HL-60 (cell line): ENCODE data around the gene PRPS2.

ENCODE experiments used
- SPI1 ChIP-seq: IDR thresholded peaks from 2 replicates; pipeline ENCODE4 v1.6.1; 2012; ENCODE audit warnings: low read depth, mild to moderate bottlenecking, borderline replicate concordance
- TF ChIP-seq, protein P1 (sequence below): IDR thresholded peaks from 2 replicates; pipeline ENCODE4 v1.6.1; 2012; ENCODE audit warnings: low read depth; ENCODE audit not compliant: insufficient replicate concordance

DNA sequence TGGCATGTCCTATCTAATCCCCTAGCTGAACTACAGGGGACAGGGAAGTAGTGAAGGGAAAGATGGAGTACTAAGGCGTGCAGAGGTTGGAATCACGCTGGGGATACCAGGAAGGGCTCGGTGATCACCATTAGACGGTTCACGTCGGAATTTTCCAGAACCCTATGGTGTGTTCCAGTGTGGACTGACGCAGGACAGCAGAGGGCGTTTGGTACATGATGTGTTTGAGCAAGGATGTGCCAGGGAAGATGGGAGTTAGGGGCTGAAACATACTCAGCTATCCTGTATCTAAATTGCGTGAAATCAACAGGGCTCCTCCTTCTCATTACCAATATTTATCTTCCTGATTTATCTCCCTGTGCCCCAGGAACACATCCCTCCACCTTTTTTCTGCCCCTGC, 33.7 kb downstream of the PRPS2 start:
- TF ChIP-seq SPI1 = no peak
- TF ChIP-seq, protein P1, sequence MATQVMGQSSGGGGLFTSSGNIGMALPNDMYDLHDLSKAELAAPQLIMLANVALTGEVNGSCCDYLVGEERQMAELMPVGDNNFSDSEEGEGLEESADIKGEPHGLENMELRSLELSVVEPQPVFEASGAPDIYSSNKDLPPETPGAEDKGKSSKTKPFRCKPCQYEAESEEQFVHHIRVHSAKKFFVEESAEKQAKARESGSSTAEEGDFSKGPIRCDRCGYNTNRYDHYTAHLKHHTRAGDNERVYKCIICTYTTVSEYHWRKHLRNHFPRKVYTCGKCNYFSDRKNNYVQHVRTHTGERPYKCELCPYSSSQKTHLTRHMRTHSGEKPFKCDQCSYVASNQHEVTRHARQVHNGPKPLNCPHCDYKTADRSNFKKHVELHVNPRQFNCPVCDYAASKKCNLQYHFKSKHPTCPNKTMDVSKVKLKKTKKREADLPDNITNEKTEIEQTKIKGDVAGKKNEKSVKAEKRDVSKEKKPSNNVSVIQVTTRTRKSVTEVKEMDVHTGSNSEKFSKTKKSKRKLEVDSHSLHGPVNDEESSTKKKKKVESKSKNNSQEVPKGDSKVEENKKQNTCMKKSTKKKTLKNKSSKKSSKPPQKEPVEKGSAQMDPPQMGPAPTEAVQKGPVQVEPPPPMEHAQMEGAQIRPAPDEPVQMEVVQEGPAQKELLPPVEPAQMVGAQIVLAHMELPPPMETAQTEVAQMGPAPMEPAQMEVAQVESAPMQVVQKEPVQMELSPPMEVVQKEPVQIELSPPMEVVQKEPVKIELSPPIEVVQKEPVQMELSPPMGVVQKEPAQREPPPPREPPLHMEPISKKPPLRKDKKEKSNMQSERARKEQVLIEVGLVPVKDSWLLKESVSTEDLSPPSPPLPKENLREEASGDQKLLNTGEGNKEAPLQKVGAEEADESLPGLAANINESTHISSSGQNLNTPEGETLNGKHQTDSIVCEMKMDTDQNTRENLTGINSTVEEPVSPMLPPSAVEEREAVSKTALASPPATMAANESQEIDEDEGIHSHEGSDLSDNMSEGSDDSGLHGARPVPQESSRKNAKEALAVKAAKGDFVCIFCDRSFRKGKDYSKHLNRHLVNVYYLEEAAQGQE = no peak
